Central memory CD8-positive, alpha-beta T cell (primary cell): ENCODE measurements around the gene RNF32.

ENCODE experiments used
- ATAC-seq: fragments of 150-1000 bp; cut with Tn5 transposase; replicated peaks from 2 replicates; pipeline ENCODE4 v1.10.0; 2022; ENCODE audit warnings: mild to moderate bottlenecking, moderate FRiP score, moderate number of reproducible peaks; ENCODE audit not compliant: poor library complexity, severe bottlenecking; ENCODE audit errors: extremely low read depth
- DNase-seq, 2 donors: peaks; one replicate each; pipeline ENCODE4 v3.0.0; 2021; ENCODE audit warnings: low spot score in 2 of 2
- H3K27ac Mint-ChIP-seq: one replicate; pipeline ENCODE4 v1.8.0; 2022; ENCODE audit warnings: low read depth, mild to moderate bottlenecking, moderate library complexity, mixed read lengths
- H3K27me3 Mint-ChIP-seq: one replicate; pipeline ENCODE4 v1.8.0; 2022; ENCODE audit warnings: mixed read lengths
- H3K36me3 Mint-ChIP-seq: one replicate; pipeline ENCODE4 v1.8.0; 2022; ENCODE audit warnings: mild to moderate bottlenecking, moderate library complexity, mixed read lengths; ENCODE audit not compliant: insufficient read depth
- H3K4me1 Mint-ChIP-seq: one replicate; pipeline ENCODE4 v1.8.0; 2022; ENCODE audit warnings: mixed read lengths
- H3K4me3 Mint-ChIP-seq: one replicate; pipeline ENCODE4 v1.8.0; 2022; ENCODE audit warnings: mild to moderate bottlenecking, moderate library complexity, mixed read lengths
- H3K9me3 Mint-ChIP-seq: one replicate; pipeline ENCODE4 v1.8.0; 2022; ENCODE audit warnings: mixed read lengths

RNF32 gene

DNA sequence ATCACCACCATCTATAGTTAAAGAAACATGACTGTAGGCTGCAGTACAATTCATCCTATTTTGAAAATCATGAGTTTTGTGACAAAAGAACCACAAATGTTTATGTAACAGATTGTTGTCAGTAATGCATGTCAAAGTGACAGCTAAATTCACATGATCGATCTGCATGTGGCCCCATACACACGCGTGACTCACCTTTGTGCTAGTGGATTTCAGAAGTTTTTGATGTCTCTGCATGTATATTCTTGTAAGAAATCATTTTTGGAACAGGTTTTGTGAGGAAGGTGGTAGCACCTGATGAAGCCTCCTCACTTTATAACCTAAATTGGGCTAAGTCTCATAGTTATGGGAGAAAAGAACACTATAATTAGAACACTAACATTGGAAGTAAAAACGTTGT, 17.1 kb downstream of the RNF32 start:
- Mint-ChIP-seq H3K27ac (no peak overlapping the region), H3K4me3 (no peak overlapping the region), H3K9me3 (no peaks in the 10 kb centered on the region), H3K4me1 (no peaks in the 10 kb centered on the region), H3K27me3 (peaks cover 58% of the 10 kb centered on the region), H3K36me3 (no peaks in the 10 kb centered on the region)
- DNase-seq (no peak), ATAC-seq (no peak)

DNA sequence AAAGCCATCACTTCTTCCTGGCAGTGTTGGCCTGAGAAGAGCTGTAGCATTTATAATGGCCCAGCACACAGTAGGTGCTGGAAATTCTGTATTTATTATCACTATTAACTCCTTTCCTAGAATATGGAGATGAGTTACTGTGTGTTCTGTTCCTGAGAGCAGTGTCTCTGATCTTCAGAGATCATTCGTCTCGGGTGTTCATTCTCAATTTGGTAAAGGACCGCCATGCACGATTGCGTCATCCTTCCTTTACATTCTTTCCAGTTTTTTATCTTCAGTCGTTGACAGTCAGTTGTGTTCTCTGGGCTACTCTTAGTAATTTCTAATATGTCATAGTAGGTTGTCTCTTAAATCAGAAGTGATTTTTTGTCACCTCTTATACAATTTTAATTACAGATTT, 18.6 kb downstream of the RNF32 start:
- DNase-seq (no peak), ATAC-seq (no peak)
- Mint-ChIP-seq H3K36me3 (peaks cover 1% of the 10 kb centered on the region), H3K27ac (no peak overlapping the region), H3K4me1 (no peaks in the 10 kb centered on the region), H3K4me3 (no peak overlapping the region), H3K9me3 (no peaks in the 10 kb centered on the region), H3K27me3 (peaks cover 47% of the 10 kb centered on the region)

DNA sequence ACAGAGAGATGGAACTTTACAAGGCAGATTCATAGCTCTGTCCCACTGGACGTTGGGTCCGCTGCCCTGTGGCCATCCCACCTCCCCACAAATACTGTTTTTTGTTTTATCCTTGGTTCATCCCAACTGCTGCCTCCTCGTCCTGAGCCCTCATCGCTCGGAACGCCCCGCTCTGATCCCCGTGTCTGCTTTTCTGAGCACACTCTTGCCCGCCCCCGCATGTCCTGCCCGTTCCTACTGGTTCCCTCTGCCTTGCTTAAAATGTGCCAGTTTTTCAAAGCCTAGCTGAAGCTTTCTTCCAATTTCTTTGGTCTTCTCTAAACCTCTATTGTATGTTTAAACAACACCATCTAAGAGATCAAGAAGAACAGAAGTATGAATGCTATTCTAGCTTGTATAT, 19.4 kb downstream of the RNF32 start:
- H3K4me1 Mint-ChIP-seq: no peaks in the 10 kb centered on the region
- ATAC-seq: no peak

DNA sequence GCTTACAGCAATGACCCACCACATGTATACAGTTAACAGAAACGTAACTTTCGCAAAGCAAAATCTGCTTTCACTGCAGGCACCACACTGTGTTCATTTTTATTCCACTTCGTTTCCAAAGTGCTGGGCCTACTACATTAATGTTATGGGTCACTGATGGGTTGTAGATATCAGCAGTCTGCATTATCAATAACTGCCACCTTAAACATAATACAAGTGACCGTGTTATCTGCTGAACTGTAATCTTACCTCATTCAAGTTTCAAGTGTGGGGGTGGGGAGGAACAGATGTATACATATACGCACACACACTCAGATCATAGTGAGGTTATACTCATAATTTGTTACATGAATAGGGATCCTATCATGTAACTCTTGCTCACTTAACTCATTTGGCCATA, 21.1 kb downstream of the RNF32 start:
- Mint-ChIP-seq H3K27me3 (peaks cover 33% of the 10 kb centered on the region), H3K9me3 (no peaks in the 10 kb centered on the region), H3K27ac (no peak overlapping the region), H3K36me3 (peaks cover 1% of the 10 kb centered on the region), H3K4me3 (no peak overlapping the region), H3K4me1 (no peaks in the 10 kb centered on the region)
- ATAC-seq (no peak), DNase-seq (no peak)

More for the DNA sequence above, 19.4 kb downstream of the RNF32 start:
- Mint-ChIP-seq H3K36me3 (peaks cover 1% of the 10 kb centered on the region), H3K27me3 (peaks cover 40% of the 10 kb centered on the region), H3K9me3 (no peaks in the 10 kb centered on the region), H3K27ac (no peak overlapping the region), H3K4me3 (no peak overlapping the region)
- no peak for DNase-seq

DNA sequence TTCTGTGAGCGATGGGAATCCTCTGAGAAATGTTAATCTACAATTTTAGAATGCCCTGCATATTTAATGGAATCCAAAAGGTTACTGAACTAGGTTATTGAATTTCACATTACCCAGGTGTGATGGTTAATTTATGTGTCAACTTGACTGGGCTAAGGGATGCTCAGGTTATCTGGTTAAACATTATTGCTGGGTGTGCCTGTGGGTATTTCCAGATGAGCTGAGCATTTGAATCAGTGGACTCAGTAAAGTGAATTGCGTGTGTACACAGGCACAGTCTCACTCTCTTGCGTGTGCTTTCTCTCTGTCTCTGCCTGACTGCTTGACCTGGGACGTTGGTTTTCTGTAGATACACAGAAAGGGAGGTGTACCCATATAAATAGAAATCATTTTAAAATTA, 21.7 kb downstream of the RNF32 start:
- no peak for ATAC-seq
- Mint-ChIP-seq H3K9me3 (no peaks in the 10 kb centered on the region), H3K4me1 (no peaks in the 10 kb centered on the region), H3K4me3 (no peak overlapping the region), H3K36me3 (peaks cover 1% of the 10 kb centered on the region), H3K27ac (no peak overlapping the region), H3K27me3 (peaks cover 29% of the 10 kb centered on the region)
- DNase-seq: no peak

DNA sequence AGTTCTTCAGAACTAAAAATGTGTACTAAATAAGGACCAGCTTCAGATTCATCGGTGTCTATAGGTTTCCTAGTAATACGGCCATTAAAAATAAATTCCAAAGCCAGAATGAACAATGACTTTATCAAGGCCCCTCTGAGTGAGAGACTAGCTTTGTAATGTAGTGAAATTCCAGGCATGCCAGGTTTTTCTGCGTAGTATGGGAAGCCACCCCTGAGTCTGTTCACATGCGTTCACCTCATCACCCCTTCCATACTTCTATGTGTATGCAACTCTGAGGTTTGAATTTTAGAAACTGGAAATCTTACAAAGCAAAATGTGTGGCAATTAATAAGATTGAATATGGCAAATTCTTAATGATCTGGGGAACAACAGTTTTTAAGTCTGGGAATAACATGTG, 24.5 kb downstream of the RNF32 start:
- H3K4me1 Mint-ChIP-seq: no peaks in the 10 kb centered on the region
- no peaks in the 10 kb centered on the region for H3K9me3 Mint-ChIP-seq
- DNase-seq (no peak), ATAC-seq (no peak)
- no peak overlapping the region for H3K27ac Mint-ChIP-seq
- peaks cover 6% of the 10 kb centered on the region for H3K27me3 Mint-ChIP-seq
- H3K4me3 Mint-ChIP-seq: no peak overlapping the region
- peaks cover 3% of the 10 kb centered on the region for H3K36me3 Mint-ChIP-seq

DNA sequence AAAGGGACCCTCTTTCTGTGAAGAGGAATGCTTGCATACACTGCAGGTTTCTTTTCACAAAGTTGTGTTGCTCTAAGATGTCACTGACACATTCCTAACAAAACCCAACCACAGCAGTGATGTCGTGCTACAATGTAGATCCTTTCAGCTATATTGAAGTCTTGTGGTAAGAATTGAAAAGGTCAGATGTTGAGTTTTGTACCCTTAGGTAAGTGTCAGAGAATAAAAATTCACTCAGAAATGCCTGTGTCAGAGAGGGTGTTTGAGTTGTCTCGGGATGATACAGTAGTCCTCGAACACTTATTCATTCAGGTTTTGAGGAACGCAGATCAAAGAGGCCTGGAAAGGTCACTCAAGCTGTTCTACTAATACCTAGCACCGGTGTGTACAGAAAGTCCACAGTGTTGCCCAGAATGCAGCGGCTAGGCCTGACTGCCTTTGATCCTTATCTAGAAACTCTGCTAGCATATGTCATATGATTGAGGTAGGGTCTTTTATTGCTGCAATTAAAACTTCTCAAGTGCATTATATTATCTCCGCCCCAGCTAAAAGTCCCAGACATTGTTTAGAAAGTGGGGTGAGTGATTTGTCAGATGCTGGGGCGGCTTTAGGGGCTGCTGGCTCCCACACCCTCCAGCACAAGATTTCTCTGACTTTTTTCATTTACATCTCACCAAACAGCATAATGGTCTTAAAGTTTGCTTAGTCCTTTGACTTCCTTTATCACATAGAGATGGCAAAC, 26.0 kb downstream of the RNF32 start:
- peaks cover 3% of the 10 kb centered on the region for H3K36me3 Mint-ChIP-seq
- no peaks in the 10 kb centered on the region for H3K9me3 Mint-ChIP-seq
- no peaks in the 10 kb centered on the region for H3K27me3 Mint-ChIP-seq
- DNase-seq: no peak
- no peaks in the 10 kb centered on the region for H3K4me1 Mint-ChIP-seq
- no peak overlapping the region for H3K27ac Mint-ChIP-seq
- no peak overlapping the region for H3K4me3 Mint-ChIP-seq
- ATAC-seq: no peak

DNA sequence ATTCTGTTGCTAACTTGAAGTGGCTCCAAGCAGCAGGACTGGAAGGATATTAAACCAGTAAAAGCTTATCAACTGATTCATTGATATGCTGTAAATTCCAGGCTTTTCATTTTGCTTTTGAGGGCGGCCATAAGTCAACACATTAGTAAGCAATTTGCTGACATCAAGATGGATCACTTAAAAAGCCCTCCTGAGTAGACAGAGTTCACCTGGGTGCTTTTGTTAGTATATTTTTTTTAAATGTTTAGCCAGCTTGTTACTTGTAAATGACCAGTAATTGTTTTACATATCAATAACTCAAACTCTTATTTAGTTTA, 26.5 kb downstream of the RNF32 start:
- Mint-ChIP-seq H3K9me3 (no peaks in the 10 kb centered on the region), H3K4me1 (no peaks in the 10 kb centered on the region), H3K36me3 (peaks cover 3% of the 10 kb centered on the region), H3K27ac (no peak overlapping the region), H3K27me3 (no peaks in the 10 kb centered on the region), H3K4me3 (no peak overlapping the region)
- DNase-seq (no peak), ATAC-seq (no peak)

DNA sequence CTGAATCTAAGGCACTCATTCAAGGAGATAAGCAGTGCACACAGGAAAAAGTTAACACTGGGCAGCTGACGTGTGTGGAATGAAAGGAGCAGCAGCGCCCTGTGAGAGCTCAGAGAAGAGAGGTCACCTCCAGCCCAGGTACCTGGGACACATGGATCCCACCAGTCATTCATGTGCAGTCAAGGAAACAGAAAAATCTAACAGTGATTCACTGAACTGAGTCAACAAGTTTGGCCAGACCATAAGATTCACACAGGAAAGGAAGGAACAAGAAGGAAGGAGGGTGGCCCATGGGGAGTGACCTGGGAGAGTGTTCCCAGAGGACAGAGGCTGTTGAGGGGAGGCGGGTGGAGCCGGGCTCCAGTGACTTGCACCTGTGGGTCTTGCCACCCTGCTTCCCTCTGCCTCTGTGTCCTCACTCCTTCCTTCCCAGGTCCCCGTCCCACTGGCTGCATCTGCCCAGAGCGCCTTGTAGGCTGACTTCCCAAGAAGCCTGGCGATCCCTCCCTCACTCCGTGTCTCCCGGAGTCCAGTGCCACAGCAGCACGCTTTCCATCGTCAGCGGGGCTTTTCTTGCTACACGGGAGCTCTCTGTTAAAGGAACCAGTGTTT, 27.7 kb downstream of the RNF32 start:
- H3K36me3 Mint-ChIP-seq: peaks cover 3% of the 10 kb centered on the region
- H3K27me3 Mint-ChIP-seq: no peaks in the 10 kb centered on the region
- H3K4me3 Mint-ChIP-seq: no peak overlapping the region
- ATAC-seq: no peak
- H3K4me1 Mint-ChIP-seq: no peaks in the 10 kb centered on the region
- no peak for DNase-seq
- H3K9me3 Mint-ChIP-seq: no peaks in the 10 kb centered on the region
- H3K27ac Mint-ChIP-seq: no peak overlapping the region

DNA sequence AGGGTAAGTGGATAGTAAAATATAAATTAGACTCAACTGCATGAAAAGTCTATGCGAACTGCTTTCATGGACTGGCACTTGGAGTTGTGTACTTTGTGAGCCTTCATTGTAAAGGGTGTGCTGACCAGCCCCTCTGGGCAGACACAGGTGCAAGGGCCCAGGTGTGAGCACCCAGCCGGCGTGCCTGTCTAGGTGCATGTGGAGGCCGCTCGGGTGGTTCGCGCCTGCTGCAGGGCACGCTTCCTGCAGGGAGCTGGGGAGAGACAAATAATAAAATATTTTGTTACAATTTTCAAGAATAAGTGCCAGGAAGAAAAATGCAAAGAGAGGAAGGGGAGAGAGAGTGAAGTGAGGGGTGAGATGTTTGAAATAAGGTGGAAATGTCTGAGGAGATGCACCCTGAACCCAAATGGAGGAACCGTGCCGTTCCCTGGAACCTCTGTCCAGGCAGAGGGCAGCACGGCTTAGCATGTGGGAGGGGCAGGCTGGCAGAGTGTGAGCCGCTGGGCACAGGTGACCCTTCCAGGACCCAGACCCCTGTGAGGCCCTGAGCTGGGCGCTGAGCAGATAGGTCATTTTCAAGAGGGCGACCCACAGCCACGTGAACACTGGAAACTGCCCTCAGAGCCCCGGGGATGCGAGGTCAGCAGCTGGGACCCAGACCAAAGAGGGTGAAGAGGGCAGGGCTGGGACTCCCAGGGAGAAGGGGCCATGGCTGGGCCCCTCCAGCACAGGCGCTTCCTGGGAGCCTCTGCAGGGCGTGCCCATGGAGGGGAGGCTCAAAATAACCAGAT, 28.7 kb downstream of the RNF32 start:
- H3K4me1 Mint-ChIP-seq: no peaks in the 10 kb centered on the region
- ATAC-seq (no peak), DNase-seq (no peak)
- no peak overlapping the region for H3K4me3 Mint-ChIP-seq
- peak overlapping the region; percentile 94 for H3K27ac Mint-ChIP-seq
- H3K9me3 Mint-ChIP-seq: no peaks in the 10 kb centered on the region
- peaks cover 3% of the 10 kb centered on the region for H3K36me3 Mint-ChIP-seq
- no peaks in the 10 kb centered on the region for H3K27me3 Mint-ChIP-seq

DNA sequence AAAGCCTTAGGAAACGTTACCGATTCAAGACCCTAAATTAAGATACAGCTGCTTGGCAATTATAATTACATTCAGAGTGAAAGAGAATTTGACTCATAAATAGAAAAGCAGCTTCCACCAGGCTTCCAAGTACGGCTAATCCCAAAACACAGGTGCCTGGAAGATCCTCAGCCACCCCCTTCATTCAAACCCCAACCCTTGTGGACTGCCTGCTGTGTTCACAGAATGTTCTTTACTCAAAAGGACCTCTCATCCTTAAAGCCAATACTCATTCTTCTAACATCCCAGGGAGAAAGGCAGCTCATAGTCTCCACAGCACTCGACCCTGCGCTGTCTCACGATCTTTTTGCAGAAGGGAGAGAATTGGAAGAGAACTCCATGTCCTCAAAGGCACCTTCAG, 32.9 kb downstream of the RNF32 start:
- Mint-ChIP-seq H3K9me3 (no peaks in the 10 kb centered on the region), H3K36me3 (peaks cover 9% of the 10 kb centered on the region), H3K4me3 (no peak overlapping the region), H3K27me3 (no peaks in the 10 kb centered on the region), H3K27ac (no peak overlapping the region), H3K4me1 (no peaks in the 10 kb centered on the region)
- DNase-seq (no peak), ATAC-seq (no peak)

DNA sequence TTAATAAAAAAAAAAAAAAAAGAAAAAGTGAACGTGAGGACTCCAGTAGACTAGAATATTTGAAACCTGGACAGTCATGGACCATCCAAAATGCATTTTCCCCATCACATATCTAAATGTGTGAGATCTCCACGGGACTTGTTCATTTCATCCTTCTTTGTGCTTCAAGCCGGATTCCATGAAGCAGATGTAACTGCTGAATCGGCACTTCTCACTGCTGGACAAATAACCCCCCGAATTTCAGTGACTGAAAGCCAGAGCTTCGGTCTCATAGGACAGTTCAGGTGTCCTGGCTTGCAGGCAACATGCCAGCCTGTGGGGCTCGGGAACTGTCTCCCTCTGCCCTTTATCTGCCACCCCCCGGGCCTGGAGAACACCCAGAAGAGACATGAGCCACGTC, 33.3 kb downstream of the RNF32 start:
- H3K27me3 Mint-ChIP-seq: no peaks in the 10 kb centered on the region
- ATAC-seq (no peak), DNase-seq (no peak)
- H3K27ac Mint-ChIP-seq: no peak overlapping the region
- no peak overlapping the region for H3K4me3 Mint-ChIP-seq
- H3K4me1 Mint-ChIP-seq: no peaks in the 10 kb centered on the region
- peaks cover 11% of the 10 kb centered on the region for H3K36me3 Mint-ChIP-seq
- no peaks in the 10 kb centered on the region for H3K9me3 Mint-ChIP-seq

DNA sequence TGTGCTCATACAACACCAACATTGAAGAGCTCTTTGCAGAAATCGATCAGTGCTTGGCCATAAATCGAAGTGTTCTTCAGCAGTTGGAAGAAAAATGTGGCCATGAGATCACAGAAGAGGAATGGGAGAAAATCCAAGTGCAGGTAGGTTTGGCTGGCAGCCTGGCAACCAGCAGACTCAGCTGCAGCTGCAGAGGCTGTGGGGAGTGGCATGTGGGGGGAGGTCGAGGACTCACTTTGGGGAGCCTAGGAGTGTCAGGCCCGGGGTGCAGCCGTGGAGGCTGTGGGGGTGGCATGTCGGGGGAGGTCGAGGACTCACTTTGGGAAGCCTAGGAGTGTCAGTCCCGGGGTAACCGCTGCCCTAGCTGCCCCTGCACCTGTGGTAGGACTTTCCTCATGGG, 35.1 kb downstream of the RNF32 start:
- H3K9me3 Mint-ChIP-seq: no peaks in the 10 kb centered on the region
- H3K4me3 Mint-ChIP-seq: no peak overlapping the region
- H3K27me3 Mint-ChIP-seq: no peaks in the 10 kb centered on the region
- no peak overlapping the region for H3K27ac Mint-ChIP-seq
- DNase-seq: no peak
- ATAC-seq: no peak
- H3K4me1 Mint-ChIP-seq: no peaks in the 10 kb centered on the region
- peaks cover 9% of the 10 kb centered on the region for H3K36me3 Mint-ChIP-seq
